Activated CD4-positive, alpha-beta T cell treated with anti-CD3 and anti-CD28 coated beads, Interleukin-10, Interleukin-2, amounts not matched to agents 100 ng/mL and 50 ng/mL, durations not matched to agents 16 hours and 8 hours (primary cell): ENCODE measurements around the gene LCMT1.

Experiments
- DNase-seq: peaks from one replicate; pipeline ENCODE4 v3.0.0-alpha.2; 2020

LCMT1 gene

DNA sequence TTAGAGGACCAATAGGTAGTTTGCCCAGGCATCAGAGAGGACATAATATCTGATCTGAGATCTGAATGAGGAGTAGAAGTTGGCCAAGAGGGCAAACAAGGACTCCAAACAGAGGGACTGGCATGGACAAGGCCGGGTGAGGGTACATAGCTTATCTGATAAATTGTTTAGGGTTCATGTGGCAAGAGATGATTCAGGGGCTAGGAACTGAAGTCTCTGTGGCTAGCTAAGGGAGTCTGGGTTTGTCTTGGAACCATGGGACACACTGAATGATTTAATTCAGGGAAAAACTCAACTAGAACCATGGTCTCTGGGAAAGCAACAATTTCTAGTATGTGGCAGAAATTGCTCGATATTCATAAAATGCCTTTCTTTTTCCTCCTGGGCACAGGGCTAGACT is 101.1 kb downstream of the LCMT1 start:
- DNase-seq, result no peak

DNA sequence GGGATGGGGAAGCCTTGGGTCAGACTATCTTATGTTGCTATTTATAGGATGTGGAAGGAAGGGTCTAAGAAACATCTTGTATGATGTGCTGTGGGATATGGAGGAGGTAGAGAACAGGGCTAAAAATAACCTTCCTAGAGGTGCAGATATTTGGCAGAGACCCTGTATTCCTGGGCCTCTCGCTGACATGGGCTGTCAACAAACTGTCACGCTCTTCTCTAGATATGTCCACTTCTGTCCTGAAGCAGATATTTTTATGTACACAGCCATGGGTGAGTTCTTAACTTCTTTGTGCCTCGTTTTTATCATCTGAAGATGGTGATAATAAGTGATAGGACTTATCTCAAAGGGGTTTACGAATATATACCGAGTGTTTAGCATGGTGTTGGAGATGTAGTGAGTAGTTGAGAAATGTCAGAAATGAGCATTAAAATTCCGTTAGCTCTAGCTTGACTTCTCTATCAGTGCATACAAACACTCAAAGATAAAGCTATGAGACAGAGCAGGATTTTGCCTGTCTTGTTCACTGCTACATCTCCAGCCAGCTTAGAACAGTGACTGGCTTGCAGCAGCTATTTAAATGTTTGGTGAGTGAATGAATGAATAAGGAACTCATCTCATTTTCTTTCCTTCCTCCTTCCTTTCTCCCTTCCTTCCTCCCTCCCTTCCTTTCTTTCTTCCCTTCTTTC is 102.3 kb downstream of the LCMT1 start:
- DNase-seq, result no peak

GRCh38 chr16:25217112-25217511 is 105.6 kb downstream of the LCMT1 start:
- DNase-seq, result no peak

- no peak for DNase-seq
Observed at GRCh38 chr16:25217921-25218320, 106.4 kb downstream of the LCMT1 start.

DNA sequence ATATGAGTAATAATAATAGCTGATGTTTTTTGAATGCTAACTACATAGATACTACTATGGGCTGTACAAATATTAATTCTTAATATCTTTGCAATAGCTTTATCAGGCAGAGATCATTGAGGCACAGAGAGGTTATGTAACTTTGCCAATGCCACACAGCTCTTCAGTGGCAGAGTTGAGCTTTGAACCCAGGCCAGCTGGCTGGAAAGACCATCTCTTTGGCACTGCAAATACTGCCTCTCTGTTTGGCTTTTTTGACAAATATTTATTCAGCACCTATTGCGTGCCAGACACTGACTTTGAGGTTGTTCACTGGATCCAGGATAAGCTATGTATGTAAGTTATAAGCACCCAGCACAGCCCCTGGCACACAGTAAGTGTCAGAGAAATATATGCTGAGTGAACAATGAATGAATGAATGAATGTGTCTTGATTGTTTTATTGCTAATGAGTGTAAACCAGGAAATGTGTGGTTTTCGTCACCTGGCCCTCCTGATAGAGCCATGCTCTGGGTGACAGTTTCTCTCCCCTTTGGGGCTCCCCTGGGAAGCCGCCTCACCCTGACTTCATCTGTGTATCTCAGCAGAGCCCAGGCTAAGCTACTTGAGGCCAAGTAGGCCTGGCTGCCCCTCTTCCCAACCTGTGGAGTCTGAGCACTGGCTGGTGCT is 107.7 kb downstream of the LCMT1 start:
- no peak for DNase-seq

DNA sequence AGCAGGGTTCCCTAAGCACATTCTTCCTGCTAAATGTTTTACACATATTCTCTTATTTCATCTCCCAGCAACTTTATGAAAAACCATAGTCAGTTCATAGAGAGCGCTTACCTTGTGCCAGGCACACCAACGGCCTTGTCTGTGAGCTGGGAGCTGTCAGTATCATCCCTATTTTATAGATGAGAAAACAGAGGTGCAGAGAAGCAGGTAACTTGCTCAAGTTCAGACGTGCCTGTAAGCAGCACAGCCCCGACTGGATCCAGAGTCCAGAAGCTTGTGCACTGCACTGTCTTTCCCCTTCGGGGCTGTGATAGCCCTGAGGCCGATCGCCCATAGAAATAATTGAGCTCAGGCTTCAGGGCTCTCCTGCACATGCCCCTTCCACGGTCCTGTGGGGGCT is 111.4 kb downstream of the LCMT1 start:
- no peak for DNase-seq

DNA sequence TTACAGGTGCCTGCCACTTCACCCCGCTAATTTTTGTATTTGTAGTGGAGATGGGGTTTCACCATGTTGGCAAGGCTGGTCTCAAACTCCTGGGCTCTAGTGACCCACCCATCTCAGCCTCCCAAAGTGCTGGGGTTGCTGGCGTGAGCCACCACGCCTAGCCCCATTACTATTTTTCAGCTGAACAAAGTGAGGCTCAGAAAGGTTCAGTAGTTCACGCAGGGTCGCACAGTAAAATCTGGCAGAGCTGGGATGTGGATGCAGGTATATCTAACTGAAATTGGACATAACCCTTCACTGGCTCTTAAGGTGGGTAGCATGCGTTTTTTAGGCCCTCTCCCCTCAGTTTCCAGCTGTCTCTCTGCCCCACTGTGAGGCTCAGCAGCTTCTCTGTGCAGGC is 112.4 kb downstream of the LCMT1 start:
- DNase-seq, result no peak

DNA sequence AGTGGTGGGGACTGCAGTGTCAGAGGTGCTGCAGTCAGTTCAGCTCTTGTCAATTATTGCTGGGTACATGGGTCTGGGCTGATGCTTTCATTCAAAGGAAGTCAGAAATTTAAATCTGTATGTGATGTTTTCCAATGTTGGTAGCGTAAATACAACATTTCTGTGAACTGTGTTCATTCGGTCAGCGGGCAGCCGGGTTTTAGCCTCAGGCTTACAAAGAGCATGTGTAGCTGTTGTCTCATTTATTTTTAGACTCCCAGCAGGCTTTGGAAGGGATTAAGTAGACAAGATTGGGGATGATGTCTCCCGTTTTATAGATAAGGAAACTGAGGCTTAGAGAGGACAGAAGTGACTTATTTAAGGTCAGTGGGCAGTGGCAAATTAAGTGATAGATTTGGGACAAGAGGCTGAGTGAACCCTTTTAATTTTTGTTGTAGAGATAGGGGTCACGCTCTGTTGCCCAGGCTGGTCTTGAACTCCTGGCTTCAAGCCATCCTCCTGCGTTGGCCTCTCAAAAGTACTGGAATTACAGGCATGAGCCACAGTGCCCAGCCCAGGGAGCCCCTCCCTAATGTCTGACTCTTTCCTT is 113.3 kb downstream of the LCMT1 start:
- DNase-seq, result no peak
